SU-DHL-6 (cell line): ENCODE results near the gene CCDC27.

Experiments used
- H2AFZ ChIP-seq: fragments of 200-600 bp; sonication (generic); 2 replicates; pipeline ENCODE4 v1.6.1; 2014; ENCODE audit warnings: low read depth, mild to moderate bottlenecking, moderate library complexity, mixed read lengths, antibody characterized with exemption, low read length; ENCODE audit not compliant: severe bottlenecking
- H3F3A ChIP-seq: fragments of 200-600 bp; shearing (Covaris generic); 2 replicates; pipeline ENCODE4 v1.6.0; 2016; ENCODE audit warnings: antibody characterized with exemption, mild to moderate bottlenecking; ENCODE audit not compliant: insufficient read depth
- H3K27ac ChIP-seq: fragments of 200-600 bp; sonication (generic); 2 replicates; pipeline ENCODE4 v1.5.1; 2016; ENCODE audit warnings: low read depth, mild to moderate bottlenecking, low read length, moderate library complexity, mixed read lengths
- H3K27me3 ChIP-seq: fragments of 200-600 bp; sonication (generic), shearing (Covaris generic); 2 replicates; pipeline ENCODE4 v1.6.0; 2014; ENCODE audit warnings: mild to moderate bottlenecking, low read length
- H3K36me3 ChIP-seq: fragments of 200-600 bp; sonication (generic); 2 replicates; pipeline ENCODE4 v1.6.1; 2014; ENCODE audit warnings: mild to moderate bottlenecking, low read length, mixed read lengths
- H3K4me2 ChIP-seq: fragments of 300-600, 200-600 bp; shearing (Covaris generic), sonication (generic); 2 replicates; pipeline ENCODE4 v1.6.0; 2014; ENCODE audit warnings: low read length, low read depth, mild to moderate bottlenecking; ENCODE audit not compliant: poor library complexity, severe bottlenecking
- H3K4me3 ChIP-seq: fragments of 200-600 bp; sonication (generic); 2 replicates; pipeline ENCODE4 v1.5.1; 2014; ENCODE audit warnings: antibody characterized with exemption, low read length, mild to moderate bottlenecking, mixed read lengths; ENCODE audit not compliant: insufficient read depth, poor library complexity, severe bottlenecking
- H3K79me2 ChIP-seq: fragments of 200-600 bp; sonication (generic); 2 replicates; pipeline ENCODE4 v1.6.1; 2014; ENCODE audit warnings: mild to moderate bottlenecking, low read length, moderate library complexity; ENCODE audit not compliant: insufficient read depth
- H3K9ac ChIP-seq: fragments of 200-600 bp; sonication (generic); 2 replicates; pipeline ENCODE4 v1.7.0; 2014; ENCODE audit warnings: mild to moderate bottlenecking, low read length
- H3K9me2 ChIP-seq: fragments of 200-600 bp; sonication (generic); replicated peaks from 2 replicates; pipeline ENCODE4 v1.6.1; 2014; ENCODE audit warnings: low read length; ENCODE audit not compliant: insufficient read depth
- H3K9me3 ChIP-seq: fragments of 200-600 bp; sonication (generic); 2 replicates; pipeline ENCODE4 v1.6.1; 2014; ENCODE audit warnings: low read length, mixed read lengths; ENCODE audit not compliant: insufficient read depth
- H4K20me1 ChIP-seq: fragments of 200-600 bp; sonication (generic); 2 replicates; pipeline ENCODE4 v1.6.1; 2014; ENCODE audit warnings: low read depth, mild to moderate bottlenecking, antibody characterized with exemption, low read length, moderate library complexity, mixed read lengths
- CTCF ChIP-seq: fragments of 200-600 bp; sonication (generic); IDR thresholded peaks from one replicate; pipeline ENCODE4 v1.5.1; 2017; ENCODE audit warnings: antibody characterized with exemption, mild to moderate bottlenecking, low read length, moderate library complexity; ENCODE audit not compliant: insufficient read depth, poor library complexity, severe bottlenecking
- EZH2phosphoT487 ChIP-seq: fragments of 200-600 bp; sonication (generic), shearing (Covaris generic); conservative IDR thresholded peaks from 2 replicates; pipeline ENCODE4 v1.6.1; 2018; ENCODE audit warnings: mild to moderate bottlenecking, antibody characterized with exemption, low read length, moderate library complexity, mixed read lengths

CCDC27 gene

GRCh38 chr1:3786468-3787348, 34.5 kb downstream of the CCDC27 start:
- Histone ChIP-seq H3K79me2 (no peaks in the 10 kb centered on the region), H3K4me2 (no peak overlapping the region), H4K20me1 (no peaks in the 10 kb centered on the region), H3K9ac (no peak overlapping the region), H3K27me3 (no peaks in the 10 kb centered on the region), H2AFZ (no peak overlapping the region), H3K9me3 (no peaks in the 10 kb centered on the region), H3K9me2 (no peaks in the 10 kb centered on the region), H3K4me3 (no peak overlapping the region), H3K27ac (no peak overlapping the region), H3K36me3 (no peaks in the 10 kb centered on the region), H3F3A (no peaks in the 10 kb centered on the region)
- TF ChIP-seq EZH2phosphoT487 (no peak), CTCF (no peak)

GRCh38 chr1:3787349-3787715, 35.1 kb downstream of the CCDC27 start:
- TF ChIP-seq EZH2phosphoT487 (no peak), CTCF (no peak)
- Histone ChIP-seq H4K20me1 (no peaks in the 10 kb centered on the region), H3F3A (no peaks in the 10 kb centered on the region), H2AFZ (no peak overlapping the region), H3K9me2 (no peaks in the 10 kb centered on the region), H3K9ac (no peak overlapping the region), H3K27me3 (no peaks in the 10 kb centered on the region), H3K4me3 (no peak overlapping the region), H3K4me2 (no peak overlapping the region), H3K36me3 (no peaks in the 10 kb centered on the region), H3K79me2 (no peaks in the 10 kb centered on the region), H3K9me3 (no peaks in the 10 kb centered on the region), H3K27ac (no peak overlapping the region)

- H4K20me1 ChIP-seq, result no peaks in the 10 kb centered on the region
Measured at GRCh38 chr1:3787745-3788605, 35.7 kb downstream of the CCDC27 start.

More at GRCh38 chr1:3787745-3788605, 35.7 kb downstream of the CCDC27 start:
- TF ChIP-seq CTCF (no peak), EZH2phosphoT487 (no peak)
- Histone ChIP-seq H3K27ac (no peak overlapping the region), H3K79me2 (no peaks in the 10 kb centered on the region), H3K9ac (no peak overlapping the region), H3K4me3 (no peak overlapping the region), H2AFZ (no peak overlapping the region), H3F3A (no peaks in the 10 kb centered on the region), H3K9me3 (no peaks in the 10 kb centered on the region), H3K27me3 (no peaks in the 10 kb centered on the region), H3K36me3 (no peaks in the 10 kb centered on the region), H3K4me2 (no peak overlapping the region), H3K9me2 (no peaks in the 10 kb centered on the region)
